HL-60/S4 treated with phorbol 12-myristate 13-acetate at 8.2 ng/mL for 4 days and 3 days (cell line): ENCODE data around the gene PTP4A2.

ENCODE experiments used
- in situ Hi-C: fragments of 300-500 bp; cut with MboI; formaldehyde crosslinking; loops from 2 replicates; pipeline ENCODE4 v1.15.0; 2022; ENCODE audit warnings: low sequenced_read_pairs

Gene PTP4A2

DNA sequence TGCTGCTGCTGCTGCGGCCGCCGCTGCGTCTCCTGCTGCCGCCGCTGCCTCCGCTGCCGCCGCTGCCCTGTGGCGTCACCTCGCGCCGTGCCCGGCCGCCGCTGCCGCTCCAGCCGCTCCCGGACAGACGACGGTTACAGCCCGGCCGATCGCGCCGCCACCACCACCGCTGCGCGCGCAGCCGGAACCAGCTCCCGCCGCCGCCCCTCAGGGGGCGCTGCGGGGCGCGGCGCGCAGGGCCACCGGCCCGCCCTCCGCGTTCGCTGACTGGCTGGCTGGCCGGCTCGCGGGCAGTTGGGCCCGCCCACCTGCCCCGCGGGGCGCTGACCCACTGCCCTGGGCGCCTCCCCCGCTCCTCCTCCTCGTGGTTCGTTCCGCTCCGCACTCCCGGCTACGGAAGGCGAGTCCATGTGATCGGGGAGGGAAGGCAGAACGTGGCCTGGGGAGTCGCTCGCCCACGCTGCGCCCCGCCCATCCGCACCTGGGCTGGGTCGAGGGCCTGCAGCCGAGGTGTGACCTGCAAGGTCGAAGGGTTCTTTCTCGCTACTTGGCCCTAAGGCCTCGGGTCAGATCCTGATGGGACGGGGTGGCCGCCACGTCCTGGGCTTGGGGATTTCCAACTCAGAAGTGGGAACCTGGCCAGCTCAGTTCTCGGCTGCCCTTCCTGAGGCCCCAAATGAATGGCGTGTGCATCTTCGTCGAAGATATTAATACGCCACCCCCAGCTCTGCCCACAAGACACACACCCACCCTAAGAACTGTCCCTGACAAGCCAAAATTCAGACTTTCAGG lies at the start of gene PTP4A2:
Gene PTP4A2 (minus strand): TSS at position 185 of the 792 bp plus-strand sequence. CDS start 19,303 bp downstream, outside the sequence.
- in situ Hi-C loops = no loop called here

DNA sequence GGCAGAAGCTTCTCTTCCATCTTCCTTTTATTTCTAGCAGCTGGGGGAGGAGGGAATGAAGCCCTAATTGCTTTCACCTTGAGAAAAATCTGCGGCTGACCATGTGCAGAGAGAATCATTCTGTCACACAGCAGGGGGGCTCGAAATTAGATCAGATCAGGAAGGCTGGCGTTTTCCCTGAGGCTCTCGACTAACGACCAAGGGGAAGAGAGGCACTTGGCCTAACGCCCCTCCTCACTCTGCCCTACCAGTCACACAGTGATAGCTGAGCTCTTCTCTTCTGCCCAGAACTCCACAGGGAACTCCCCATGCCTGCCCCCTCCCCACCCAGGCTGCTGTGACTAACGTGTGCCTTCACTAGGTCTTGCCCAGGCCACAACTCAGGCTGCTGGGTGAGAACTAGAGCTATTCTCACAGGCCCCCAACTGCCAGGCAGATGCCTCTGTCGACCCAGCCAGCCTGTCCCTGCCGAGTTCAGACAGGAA lies 49.0 kb upstream of the PTP4A2 start:
- in situ Hi-C loops = no loop called here

DNA sequence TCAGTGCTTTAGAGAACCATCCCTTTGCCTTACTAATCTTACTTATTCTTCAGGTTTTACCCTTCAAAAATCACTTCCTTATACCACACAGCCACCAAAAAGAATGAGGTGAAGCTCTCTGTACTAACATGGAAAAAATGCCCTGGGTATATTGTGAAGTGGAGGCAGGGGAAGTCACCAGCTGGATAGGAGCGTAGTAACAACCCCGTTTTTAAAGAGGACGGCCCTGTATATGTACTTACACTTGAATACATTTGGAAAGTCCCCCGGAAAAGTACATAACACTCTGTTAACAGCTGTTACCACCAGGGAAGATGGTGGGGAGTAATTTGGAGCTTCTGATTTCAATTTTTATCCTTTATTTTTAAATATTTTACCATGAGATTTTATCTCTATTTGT lies 47.3 kb upstream of the PTP4A2 start:
- in situ Hi-C loops = no loop called here

DNA sequence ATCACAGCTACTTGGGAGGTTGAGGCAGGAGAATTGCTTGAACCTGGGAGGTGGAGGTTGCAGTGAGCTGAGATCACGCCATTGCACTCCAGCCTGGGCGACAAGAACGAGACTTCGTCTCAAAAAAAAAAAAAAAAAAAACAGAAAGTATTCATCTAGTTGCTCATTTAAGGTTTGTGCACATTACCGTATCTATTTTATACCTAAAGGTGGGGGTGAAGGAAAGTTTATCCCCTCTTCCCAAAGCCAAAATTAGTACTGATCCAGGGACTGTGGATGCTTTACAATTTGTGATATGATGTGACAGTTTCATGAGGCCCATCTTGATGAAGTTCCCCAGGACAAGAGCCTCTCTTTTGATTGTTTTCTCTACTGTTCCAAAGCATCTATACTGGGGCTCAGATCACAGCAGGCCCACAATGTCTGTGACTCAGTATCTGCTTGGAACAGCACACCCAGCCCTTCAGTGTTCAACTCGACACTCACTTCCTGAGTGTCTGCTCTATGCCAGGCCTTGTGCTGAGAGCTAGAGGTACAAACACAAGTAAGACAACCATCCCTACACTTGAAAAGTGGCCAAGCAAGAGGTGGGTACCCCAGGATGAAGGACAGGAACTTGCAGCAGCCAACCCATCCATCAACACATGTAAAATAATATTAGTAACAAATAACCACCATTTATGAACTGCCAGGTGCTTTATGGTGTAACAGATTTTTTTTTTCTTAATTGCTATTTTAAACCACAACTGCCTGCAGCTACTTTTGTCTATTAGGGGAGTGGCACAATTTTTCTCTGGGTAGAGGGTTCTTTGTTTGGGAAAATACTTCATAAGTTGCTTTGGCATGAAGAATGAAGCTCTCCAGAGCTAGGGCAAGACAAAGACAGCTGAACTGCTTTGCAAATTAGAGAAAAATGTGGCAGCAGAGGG lies 46.5 kb upstream of the PTP4A2 start:
- in situ Hi-C loops = no loop called here

DNA sequence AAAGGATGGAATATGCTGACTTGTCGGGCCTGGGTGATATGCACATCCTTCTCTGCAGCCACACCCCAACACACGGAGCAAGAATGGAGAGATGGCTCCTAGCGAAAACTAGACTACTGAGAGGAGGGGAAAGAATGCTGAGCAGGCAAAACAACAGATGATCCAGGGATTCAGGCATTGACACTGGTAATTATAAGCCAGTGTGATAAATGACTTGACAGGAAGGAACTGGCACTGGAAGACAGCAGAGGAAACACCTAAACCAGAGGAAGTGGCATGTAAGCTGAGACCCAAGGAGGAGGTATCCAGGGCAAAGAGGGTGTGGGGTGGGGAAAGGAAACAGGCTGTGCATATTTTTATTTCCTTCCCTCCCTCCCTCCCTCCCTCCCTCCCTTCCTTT lies 43.8 kb upstream of the PTP4A2 start:
- in situ Hi-C loops = no loop called here

DNA sequence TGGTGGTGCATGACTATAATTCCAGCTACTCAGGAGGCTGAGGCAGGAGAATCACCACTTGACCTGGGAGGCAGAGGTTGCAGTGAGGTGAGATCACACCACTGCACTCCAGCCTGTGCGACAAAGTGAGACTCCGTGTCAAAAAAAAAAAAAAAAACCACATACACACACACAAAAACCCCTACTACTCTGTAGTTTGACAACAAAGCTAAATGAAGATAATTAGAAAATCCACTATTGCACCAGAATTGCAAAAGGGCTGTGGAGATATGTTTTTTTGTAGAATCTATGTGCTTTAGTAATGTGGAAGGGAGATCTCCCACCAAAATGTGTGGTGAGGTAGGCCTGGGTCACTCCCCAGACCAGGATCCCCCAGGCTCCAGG lies 43.3 kb upstream of the PTP4A2 start:
- in situ Hi-C loops = no loop called here

DNA sequence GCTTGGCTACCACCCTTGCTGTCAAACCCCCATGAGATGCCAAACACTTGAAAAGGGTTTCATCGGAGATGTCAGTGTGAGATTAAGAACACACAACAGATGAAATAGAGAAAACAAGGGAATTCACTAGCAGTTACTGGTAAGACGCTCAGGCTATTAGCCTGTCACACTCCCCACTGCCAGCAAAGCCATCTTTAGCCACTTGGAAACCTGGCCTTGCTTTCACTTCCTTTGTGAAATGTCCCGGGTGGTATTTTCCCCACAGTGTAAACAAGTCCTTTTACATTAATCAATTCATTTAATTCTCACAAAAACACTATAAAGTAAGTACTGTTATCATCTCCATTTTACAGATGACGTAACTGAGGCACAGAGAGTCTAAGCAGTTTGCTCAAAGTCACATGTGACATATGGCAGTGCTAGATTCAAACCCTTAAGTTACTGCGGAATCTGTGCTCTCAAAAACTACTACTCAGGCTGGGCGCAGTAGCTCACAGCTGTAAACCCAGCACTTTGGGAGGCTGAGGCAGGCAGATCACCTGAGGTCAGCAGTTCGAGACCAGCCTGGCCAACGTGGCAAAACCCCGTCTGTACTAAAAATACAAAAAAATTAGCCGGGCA lies 42.8 kb upstream of the PTP4A2 start:
- in situ Hi-C loops = no loop called here

DNA sequence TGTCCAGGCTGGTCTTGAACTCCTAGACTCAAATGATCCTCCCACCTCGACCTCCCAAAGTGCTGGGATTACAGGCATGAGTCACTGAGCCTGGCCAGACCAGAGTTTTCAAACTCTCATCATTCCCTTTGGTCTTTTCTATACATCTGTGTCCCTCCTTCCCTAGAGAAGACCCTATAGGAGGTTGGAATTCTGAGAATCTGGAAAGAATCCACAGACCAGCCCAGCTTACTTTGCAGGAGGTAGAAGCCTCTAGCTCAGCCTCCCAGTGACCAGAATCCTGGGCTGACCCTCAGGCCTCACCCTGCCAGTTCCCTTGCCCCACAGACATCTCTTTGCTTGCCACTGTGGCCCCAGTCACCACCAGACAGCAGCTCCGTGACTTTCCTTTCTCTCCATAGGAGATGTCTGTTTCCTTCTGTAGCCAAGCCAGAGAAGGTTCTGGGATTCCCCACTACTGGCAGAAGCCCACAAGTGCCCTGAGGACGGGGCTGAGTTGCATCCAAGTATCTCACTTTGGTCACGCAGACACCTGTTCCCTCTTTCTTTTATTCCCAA lies 40.8 kb upstream of the PTP4A2 start:
- in situ Hi-C loops = no loop called here

DNA sequence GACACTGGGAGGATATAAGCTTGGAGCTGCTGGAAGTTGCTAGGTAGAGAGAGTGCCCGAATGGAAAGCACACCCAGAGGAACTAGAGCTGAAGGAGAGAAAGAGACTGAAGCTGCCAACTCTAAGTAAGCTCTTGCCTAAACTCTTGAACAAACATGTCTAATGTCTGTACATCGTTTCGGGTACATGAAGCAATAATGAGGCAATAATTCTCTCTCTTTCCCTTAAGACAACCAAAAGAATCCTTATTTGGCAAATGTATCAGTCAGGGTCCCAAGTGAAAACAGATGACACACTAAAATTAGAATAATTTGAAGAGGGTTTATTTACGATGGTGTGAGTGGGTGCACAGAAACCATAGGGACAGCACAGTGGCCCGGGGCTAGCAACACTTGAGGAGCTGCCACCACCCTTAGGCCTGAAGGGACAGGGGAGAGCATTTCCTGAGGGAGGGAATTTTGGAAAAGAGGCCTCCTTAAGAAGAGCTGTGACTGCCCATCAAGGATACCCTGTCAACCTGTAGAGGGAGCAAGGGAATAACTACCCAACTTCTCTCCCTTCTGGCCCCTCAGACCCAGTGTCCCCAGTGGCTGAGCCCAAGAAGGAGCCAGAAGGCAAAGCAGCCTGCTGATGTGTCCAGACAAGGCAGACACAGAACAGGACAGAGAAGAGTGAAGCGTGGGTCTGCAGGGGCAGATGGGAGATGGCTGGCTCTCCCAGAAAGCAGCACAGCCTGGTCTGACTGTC lies 39.4 kb upstream of the PTP4A2 start:
- in situ Hi-C loops = no loop called here

DNA sequence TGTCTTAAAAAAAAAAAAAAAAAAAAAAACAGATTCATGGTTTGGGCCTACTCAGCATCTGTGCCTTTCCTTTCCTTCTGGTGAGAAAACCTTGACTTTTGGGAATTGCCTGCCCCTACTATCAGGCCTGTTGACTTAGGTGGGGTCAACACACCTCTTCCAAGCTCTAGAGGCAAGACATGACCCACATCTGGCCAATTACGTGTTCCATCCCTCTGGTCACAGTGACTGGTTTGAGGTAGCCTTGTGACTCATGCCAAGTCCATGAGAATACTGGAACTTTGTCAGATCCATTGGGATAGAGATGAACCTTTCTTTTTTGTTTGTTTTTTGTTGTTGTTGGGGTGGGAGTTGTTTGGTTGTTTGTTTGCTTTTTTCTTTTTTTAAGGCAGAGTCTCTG lies 38.2 kb upstream of the PTP4A2 start:
- in situ Hi-C loops = no loop called here

DNA sequence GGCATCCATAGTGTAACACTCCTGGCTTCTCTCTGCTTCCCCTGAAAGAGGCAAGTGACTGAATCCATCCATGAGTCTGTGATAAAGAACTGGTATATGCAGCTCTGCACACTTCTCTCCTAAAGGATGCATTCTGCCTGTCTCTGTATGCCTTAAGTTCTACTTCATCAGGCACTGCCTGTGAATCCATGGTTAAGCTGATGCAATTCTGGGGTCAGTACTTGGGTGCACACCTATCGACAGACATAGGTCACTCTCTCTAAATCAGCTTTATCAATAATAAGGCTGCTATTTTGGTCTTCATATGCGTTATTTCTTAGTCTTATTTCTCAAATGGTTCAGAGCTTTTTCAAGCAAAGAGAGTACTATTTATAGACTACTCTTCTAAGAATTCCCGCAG lies 32.7 kb upstream of the PTP4A2 start:
- in situ Hi-C loops = loop anchor here (25.0 kb wide), 1 partner anchor 309 kb away; no protein-coding TSS in a partner anchor

DNA sequence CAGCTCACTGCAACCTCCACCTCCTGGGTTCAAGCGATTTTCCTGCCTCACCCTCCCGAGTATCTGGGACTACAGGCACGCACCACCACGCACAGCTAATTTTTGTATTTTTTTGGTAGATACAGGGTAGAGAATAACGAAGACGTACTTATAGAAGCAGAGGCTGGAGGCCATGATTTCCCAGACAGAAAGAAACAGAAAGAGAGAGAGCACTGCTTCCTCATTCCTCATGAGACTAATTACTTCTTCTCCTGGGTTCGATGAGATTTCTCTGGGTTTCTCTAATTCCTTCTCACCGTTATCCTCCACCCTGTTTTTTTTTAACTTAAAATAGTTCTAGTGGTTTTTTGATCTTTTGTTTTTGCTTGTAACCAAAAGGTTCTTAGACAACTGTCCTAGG lies 23.4 kb upstream of the PTP4A2 start:
- in situ Hi-C loops = loop anchor here (10.0 to 25.0 kb wide), 2 partner anchors 147 to 299 kb away; partner anchors contain the start of gene SPOCD1

DNA sequence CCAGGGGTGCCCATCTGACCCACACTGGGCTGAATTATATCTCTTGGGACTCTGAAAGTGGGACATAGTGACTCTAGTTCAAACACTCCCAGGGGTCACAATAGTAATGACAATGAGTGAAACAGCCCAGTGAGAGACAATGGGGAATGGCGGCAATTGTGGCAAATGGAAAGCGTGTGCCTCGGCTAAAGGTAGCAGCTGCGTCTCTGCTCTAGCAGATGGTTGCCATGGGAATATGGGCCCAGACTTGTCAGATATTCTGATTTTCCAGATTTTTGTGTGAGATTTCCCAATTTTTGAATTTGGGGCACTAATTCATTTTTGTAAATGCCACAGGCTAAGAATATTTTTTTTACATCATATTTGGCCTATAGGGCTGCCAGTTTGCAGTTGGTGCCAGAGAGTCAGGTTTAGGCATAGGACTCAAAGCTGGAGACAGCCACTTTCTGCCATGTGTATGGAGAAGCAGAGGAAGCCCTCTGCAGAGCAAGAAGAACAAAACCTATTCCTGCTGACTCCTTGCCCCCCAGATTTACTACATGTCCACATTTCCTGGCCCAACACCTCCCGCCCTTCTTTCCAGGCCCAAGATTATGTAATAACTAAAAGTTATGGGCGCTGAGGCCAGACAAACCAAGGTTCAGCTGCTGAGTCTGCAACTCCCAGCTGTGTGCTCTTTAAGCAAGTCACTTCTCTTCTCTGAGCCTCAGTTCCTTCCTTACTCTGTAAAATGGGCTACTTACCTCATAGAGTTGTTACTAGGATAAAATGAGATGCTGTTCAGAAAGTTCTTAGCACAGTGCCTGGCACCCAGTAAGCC lies 21.6 kb upstream of the PTP4A2 start:
- in situ Hi-C loops = loop anchor here (10.0 to 25.0 kb wide), 2 partner anchors 145 to 297 kb away; partner anchors contain the start of gene SPOCD1

DNA sequence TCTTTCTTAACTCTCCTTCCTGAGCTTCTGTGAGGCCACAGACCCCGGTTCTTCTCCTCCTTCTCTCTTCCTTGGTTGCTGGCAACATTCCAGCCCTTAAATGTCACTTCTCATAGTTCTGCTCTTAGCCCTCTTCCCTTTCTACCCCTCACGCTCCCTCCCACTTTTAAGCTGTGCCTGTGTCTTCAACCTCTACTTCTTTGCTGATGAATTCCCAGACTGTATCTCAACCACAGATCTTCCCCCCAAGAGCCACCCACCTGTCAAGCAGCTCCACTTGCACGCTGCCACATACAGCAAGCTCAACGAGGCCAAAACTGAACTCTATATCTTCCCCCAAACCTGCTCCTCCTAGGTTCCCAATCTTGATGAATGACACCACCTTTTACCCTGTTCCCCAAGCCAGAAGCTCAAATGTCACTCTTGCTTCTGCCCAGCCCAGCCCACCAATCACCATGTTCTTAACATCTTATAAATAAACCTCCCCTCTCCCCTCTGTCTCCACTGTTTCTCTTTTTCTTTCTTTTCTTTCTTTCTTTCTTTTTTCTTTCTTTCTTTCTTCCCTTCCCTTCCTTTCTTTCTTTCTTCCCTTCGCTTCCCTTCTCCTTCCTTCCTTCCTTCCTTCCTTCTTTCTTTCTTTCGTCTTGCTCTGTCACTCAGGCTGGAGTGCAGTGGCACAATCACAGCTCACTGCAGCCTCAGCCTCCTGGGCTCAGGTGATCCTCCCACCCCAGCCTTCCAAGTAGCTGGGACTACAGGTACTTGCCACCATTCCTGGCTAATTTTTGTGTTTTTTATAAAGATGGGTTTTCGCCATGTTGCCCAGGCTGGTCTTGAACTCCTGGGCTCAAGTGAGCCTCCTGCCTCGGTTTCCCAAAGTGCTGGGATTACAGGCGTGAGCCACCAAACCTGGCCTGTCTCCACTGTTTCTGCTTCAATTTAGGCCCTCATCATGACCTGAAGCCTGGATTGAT lies 19.8 kb upstream of the PTP4A2 start:
- in situ Hi-C loops = loop anchor here (25.0 kb wide), 1 partner anchor 296 kb away; no protein-coding TSS in a partner anchor

DNA sequence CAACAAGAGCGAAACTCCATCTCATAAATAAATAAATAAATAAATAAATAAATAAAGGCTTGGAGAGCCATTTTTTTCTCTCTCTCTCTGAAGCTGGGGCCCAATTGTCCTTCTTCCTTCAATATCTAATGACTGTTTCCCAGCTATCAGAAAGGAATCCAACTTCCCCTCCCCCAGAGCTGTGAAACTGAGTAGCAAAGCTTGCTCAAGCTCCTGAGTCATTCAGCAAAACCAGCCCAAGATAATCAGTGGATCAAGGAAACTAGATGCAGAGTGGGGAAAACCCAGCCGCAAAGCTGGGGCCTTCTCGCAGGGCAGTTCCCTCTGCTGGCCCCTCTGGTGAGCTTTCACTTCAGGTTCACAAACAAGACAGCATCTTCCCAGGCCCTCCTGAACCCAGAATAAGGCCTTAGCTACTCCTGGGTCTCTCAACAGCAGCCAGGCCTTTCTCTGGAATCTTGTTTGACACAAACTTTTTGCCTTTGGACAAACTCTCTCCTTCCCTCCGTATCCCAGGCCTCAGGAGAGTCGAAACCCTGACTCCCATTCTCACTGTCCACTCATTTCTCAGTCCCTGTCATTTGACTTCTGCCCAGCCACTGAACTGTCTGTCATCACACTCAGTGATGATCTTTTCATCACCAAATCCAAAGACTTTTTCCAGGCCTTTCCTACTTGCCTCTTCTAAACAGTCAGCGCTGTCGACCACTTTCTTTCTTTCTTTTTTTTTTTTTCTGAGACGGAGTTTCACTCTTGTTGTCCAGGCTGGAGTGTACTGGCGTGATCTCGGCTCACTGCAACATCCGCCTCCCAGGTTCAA lies 18.0 kb upstream of the PTP4A2 start:
- in situ Hi-C loops = loop anchor here (25.0 kb wide), 1 partner anchor 294 kb away; no protein-coding TSS in a partner anchor

DNA sequence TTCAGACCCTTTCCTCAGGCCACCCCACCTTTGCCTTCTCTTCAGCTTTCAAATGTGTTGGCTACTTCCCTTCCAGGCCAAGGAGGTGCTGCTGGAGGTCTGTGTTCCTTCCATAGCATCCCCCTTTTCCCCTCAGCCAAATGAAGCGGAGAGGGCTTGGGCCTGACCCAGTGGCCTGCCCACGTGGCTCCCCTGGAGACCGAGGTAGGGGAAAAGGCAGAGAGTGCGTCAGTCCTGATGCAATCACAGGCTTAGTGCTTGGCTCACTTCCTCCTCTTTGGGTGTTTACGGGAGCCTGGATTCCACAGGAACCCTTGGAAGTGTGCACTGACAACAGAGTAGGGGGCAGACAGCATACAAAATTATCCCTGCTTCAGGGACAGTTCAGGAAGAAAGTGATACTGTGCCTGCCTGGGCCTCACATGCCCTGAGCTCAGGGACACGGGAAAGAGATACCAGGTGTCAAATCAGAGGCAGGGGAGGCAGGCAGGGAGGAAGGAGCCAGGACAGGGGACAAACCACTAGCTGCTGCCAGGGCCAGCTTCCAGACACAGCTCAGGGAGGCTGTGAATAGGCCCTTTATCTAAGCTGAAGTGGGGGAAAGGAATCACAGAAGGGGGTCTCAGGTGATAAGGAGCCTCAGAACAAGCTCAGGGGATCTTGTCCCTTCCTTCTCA lies 16.6 kb upstream of the PTP4A2 start:
- in situ Hi-C loops = loop anchor here (25.0 kb wide), 1 partner anchor 292 kb away; no protein-coding TSS in a partner anchor
